ENCODE measurements around the gene SLC4A5.

Gene SLC4A5

DNA sequence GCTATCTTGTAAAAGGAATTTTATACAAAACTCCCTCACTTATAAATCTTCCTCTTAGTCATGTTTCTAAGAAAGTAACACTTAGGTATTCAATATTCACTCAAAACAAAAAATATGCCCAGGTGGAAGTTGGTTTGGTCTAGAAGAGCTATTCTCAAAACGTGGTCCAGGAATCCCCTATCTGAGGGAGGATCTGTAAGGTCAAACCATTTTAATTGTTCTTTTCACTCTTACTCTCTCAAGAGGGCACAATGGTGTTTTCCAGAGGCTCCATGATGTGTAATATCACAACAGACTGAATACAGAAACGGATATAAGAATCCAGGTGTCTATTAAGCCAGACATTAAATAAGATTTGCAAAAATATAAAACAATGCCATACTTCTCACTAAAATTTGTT, 174.5 kb downstream of the SLC4A5 start:
- DNase-seq = no peak

All from amygdala (tissue), 56 donors.